NCI-H1417 treated with DMSO at 0.1 percent for 48 hours (cell line): Measurements from ENCODE around the gene NR3C2.

ENCODE experiments used
- DNase-seq: peaks from one replicate; lab custom pipeline; 2025; lab: John Stamatoyannopoulos, UW

NR3C2 gene

GRCh38 chr4:148435654-148436406 is 6.4 kb downstream of the NR3C2 start:
- no peak for DNase-seq

DNA sequence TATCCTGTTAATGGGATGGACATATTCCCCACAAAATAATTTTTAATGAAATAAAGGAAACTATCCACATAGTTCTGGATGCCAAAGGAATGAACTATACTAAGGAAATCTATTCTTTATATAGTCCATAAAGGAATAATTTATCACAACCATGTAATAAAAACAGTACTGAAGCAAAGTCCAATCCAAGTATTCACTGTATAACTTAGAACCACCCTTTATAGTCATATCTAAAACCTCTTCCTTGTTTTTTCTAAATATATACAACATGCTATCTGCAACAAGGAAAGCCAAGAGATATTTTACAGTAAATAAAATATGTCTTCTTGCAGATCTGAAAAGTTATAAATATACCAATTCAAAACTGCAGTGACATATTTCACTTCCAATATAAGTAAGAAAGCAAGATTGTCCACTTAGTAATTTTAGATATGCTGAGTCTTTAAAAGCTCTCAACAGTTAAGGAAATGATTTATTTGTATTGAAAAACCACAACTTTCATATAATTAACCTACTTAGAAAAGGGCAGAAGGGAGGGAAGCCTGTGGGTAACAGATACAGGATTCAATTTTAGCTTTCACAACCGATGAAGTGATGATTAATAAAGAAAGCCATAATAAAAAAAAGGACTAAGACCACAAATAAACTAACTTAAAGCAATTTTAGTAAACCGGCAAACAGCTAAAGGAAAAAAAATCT is 8.0 kb downstream of the NR3C2 start:
- DNase-seq = no peak

GRCh38 chr4:148431401-148431800 is 10.8 kb downstream of the NR3C2 start:
- DNase-seq = no peak

GRCh38 chr4:148430854-148431253 is 11.4 kb downstream of the NR3C2 start:
- no peak for DNase-seq

DNA sequence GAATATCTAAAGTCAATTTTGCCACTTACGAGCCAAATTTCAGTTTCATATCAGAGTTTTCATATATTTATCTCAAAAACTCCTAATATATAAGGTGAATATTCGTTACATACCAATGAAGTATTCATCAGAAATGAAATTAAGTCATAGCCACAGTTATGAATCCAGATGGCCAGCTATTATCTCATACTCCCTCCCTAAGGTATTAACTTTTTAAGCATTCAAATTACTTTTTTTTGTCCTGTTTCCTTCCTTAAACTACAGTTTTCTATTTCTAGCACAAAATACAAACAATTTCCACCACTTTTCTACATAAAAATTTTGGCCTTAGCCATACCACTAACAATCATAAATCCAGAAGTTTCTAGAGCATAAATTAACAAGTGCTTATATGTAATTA is 13.0 kb downstream of the NR3C2 start:
- DNase-seq = no peak

GRCh38 chr4:148426643-148427042 is 15.6 kb downstream of the NR3C2 start:
- no peak for DNase-seq

- DNase-seq = no peak
Measured at GRCh38 chr4:148425327-148426110, 16.7 kb downstream of the NR3C2 start.

- DNase-seq = no peak
Measured at GRCh38 chr4:148420397-148420796, 21.8 kb downstream of the NR3C2 start.

GRCh38 chr4:148415500-148415899 is 26.7 kb downstream of the NR3C2 start:
- DNase-seq = no peak

GRCh38 chr4:148412460-148412994 is 29.7 kb downstream of the NR3C2 start:
- no peak for DNase-seq

DNA sequence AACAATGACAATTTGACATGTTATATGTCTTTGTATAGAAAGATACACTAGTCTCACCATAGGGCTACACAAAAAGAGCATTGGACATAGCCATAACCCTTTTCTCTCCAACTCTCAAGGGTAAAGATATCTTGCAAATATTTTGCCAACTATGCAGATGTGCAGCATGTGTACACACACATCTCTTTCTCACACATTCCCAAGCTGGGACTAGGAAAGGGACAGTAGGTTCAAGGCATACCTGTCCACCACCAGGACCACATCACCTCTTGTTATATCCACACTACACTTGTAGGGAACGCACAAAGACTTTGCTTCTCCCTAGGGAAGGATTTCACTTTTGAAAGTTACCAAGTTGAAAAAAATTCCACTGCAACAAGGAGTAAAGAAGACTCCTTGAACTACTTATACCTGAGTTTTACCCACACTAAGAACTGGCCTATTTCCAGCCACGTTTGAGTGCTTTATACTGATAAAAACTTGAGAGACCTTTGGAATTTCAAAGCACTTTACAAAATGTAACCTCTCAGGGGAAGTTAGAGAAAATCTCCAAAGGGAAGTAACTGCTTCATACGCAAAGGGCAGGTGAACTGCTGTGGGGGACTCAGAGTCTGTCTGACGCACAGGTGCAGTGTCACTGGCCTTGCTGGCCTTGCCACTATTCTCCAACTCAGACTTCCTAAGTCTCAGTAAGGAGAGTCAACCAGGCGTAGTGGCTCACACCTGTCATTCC is 36.9 kb downstream of the NR3C2 start:
- DNase-seq = no peak

- DNase-seq = no peak
Measured at GRCh38 chr4:148398988-148399387, 43.2 kb downstream of the NR3C2 start.

GRCh38 chr4:148397771-148398170 is 44.4 kb downstream of the NR3C2 start:
- DNase-seq = no peak

DNA sequence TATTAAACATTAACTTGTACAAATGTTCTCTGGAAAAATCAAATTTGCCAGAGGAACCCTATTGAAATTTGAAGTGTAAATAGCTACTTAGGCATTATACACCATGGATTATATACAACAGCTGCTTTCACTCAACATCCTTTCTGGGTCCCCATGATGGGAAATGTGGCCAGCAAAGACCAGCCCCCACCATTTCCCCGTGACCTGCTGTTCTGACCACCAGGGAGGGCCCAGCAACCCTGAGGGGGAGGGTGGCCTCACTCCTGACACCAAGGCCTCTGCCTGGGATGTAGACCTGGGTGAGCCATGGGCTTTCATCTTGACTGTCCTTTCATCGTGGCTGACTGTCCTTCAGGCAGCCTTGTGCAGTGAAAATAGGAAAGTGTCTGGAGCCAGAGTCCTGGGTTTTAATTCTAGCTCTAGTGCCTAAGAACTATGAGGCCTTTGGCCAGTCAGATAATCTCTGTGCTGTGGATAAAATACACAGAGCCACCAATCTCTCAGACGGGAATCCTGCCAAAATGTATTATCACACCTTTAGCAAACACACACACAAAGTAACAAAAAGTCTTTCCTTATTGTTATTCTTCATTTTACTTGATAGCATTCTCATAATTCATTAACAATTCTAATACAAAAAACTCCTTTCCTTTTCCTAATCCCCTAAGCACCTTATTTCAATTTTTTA is 45.1 kb downstream of the NR3C2 start:
- DNase-seq = no peak

- DNase-seq = no peak
Measured at GRCh38 chr4:148395771-148396170, 46.4 kb downstream of the NR3C2 start.

DNA sequence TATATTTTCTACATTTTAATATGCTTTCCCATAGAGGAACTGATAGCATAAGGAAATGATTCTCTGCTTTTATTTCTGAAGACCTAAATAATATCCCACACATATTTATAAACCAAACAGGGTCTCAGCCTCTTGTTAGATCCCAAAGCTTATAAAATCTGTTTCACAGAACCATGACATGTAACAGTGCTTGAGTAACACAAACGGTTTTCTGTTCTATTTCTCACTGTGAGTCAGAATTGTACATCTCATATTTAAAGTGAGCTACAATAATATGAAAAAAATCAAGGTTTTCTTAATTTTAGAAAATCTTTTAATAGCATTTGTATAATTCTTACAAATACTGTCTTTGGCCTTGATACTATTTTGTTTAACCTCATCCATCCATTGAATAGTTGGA is 51.2 kb downstream of the NR3C2 start:
- DNase-seq = no peak

DNA sequence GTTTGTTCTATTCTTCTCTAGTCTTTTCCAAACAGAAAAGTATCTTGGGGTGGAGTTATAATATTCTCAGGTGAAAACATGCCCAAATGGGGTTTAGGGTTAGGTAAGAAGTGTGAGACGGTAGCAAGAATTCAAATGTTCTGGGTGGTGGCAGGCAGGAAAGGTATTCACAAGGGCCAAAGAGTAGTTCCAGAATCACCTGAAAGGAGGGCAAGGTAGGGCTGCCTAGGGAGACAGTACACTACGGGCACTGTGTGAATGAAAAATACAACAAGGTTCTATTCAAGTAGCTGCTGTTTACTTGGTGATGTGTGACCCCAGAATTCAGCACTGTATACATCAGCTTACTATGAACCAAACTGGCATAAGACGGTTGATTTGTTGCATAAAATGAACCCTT is 51.9 kb downstream of the NR3C2 start:
- DNase-seq = no peak

DNA sequence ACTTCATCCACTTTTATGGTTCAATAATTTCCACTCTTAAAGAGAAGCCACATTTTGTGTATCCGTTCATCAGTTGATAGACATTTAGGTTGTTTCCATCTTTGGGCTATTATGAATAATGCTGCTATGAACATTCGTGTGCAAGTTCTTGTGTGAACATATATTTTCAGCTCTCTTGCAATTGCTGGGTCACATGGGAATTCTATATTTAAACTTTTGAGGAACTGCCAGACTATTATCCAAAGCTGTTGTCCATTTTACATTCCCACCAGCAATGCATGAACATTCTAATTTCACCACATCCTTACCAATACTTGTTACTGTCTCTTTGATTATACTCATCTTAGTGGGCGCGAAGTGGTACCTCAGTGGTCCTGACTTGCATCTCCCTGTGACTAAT is 61.9 kb downstream of the NR3C2 start:
- DNase-seq = no peak

GRCh38 chr4:148376151-148376550 is 66.1 kb downstream of the NR3C2 start:
- no peak for DNase-seq

- no peak for DNase-seq
Measured at GRCh38 chr4:148375584-148375983, 66.6 kb downstream of the NR3C2 start.

- no peak for DNase-seq
Measured at GRCh38 chr4:148373093-148373492, 69.1 kb downstream of the NR3C2 start.
